ENCODE data around the gene KRT15. TPM values are rescaled to one million over a fixed set of nuclear protein-coding genes. Genes with fewer than 3 reads are reported as not detected.

The KRT15 gene
- total RNA-seq, 2 donors from 2014 or later, result 0.68 TPM; not detected in 1

DNA sequence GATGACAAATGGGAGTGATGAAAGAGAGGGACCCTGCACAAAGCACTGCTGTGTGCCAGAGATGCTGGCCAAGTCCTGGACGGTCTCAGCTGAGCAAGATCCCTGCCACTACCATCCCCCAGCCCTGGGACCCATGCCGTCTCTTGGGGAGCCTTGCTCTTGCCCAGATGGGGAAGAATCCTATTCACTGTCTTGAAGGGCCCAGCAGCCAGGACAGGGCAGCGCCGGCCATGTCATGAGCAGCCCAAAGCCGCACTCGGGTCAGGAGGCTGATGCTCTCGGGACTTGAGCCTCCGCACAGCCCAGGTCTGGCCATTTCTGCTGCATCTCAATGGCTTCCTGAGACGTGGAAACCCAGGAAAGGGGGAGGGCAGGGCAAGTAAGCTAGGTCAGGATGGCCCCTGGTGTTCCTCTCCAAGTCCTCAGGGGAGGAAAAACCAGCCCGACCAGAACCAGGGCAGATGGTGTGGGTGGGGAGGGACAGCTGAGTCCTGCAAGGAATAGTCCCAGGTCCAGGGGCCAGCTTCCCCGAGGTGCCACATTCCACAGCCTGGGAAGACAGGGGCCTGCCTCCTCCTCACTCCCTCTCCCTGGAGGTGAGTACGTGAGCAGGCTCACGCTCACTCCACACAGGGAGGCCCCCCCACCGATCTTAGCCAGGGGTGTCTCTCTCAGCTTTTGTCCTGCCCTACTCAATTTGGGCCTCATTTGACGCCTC, 17.2 kb upstream of the KRT15 start:
- H3K9me3 ChIP-seq, result no peaks in the 10 kb centered on the region
- no peaks in the 10 kb centered on the region for H3K36me3 ChIP-seq
- H3K27me3 ChIP-seq (replicated peaks; ENCODE audit: insufficient read depth), result no peaks in the 10 kb centered on the region
- no peak overlapping the region for H3K4me3 ChIP-seq
- no peak overlapping the region for H3K27ac ChIP-seq
- ATAC-seq (ENCODE audit: insufficient number of reproducible peaks, low FRiP score, low read depth) (no peak), DNase-seq (ENCODE audit: low spot score) (no peak)
- H3K4me1 ChIP-seq (ENCODE audit: control insufficient read depth in 1 of 2, low read depth in 2 of 2), result peaks cover 0 to 3% of the 10 kb centered on the region in 2 donors
- TF ChIP-seq CTCF (IDR thresholded peaks at IDR 0.05), result no peak

DNA sequence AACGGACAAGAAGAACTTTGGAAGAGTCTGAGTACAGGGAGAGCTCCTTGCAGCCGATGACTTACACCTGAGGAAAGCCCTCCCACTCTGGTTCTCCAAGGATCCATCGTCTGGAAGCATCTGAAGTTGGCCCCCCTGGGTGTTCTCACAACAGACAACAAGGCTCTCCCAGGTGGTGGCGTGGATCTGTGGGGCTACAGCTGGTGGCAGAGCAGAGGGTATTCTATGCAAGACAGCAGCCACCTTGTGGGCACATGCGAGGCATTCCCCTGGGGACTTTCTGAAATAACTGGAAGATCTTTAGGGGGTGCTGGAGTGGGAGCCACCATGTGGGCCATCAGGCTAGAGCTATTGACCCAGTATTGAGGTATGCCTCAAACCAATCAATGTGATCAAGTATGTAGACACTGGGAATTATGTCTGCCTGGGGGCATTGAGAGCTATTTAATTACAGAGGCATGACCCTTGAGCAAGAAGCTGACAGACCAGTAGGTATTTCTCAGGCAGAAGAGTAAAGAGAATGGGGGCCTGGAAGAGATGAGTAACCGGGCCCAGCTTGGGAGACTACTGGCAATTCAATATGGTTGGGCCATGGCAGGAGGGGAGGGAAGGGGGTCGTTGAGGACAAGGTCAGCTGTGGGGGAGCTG, 16.3 kb upstream of the KRT15 start:
- TF ChIP-seq CTCF (IDR thresholded peaks at IDR 0.05), result no peak
- H3K4me1 ChIP-seq (ENCODE audit: control insufficient read depth in 1 of 2, low read depth in 2 of 2), result peaks cover 7 to 12% of the 10 kb centered on the region in 2 donors
- H3K36me3 ChIP-seq, result no peaks in the 10 kb centered on the region
- no peaks in the 10 kb centered on the region for H3K9me3 ChIP-seq
- no peak overlapping the region for H3K27ac ChIP-seq
- no peak overlapping the region for H3K4me3 ChIP-seq
- no peaks in the 10 kb centered on the region for H3K27me3 ChIP-seq (replicated peaks; ENCODE audit: insufficient read depth)
- DNase-seq (ENCODE audit: low spot score) (no peak), ATAC-seq (ENCODE audit: insufficient number of reproducible peaks, low FRiP score, low read depth) (no peak)

- H3K9me3 ChIP-seq, result no peaks in the 10 kb centered on the region
- no peak overlapping the region for H3K27ac ChIP-seq
- no peaks in the 10 kb centered on the region for H3K27me3 ChIP-seq (replicated peaks; ENCODE audit: insufficient read depth)
- DNase-seq (ENCODE audit: low spot score) (no peak), ATAC-seq (ENCODE audit: insufficient number of reproducible peaks, low FRiP score, low read depth) (no peak)
- no peak overlapping the region for H3K4me3 ChIP-seq
- H3K4me1 ChIP-seq (ENCODE audit: control insufficient read depth in 1 of 2, low read depth in 2 of 2), result peaks cover 7 to 24% of the 10 kb centered on the region in 2 donors
- no peak for TF ChIP-seq CTCF (IDR thresholded peaks at IDR 0.05)
- no peaks in the 10 kb centered on the region for H3K36me3 ChIP-seq
These were observed 14.9 kb upstream of the KRT15 start for GRCh38 chr17:41533613-41534012.

- Histone ChIP-seq H3K9me3 (no peaks in the 10 kb centered on the region), H3K27me3 (replicated peaks; ENCODE audit: insufficient read depth) (no peaks in the 10 kb centered on the region), H3K27ac (no peak overlapping the region), H3K4me3 (no peak overlapping the region), H3K36me3 (no peaks in the 10 kb centered on the region), H3K4me1 (ENCODE audit: control insufficient read depth in 1 of 2, low read depth in 2 of 2) (peaks cover 8 to 29% of the 10 kb centered on the region in 2 donors)
- no peak for DNase-seq (ENCODE audit: low spot score)
- no peak for TF ChIP-seq CTCF (IDR thresholded peaks at IDR 0.05)
- no peak for ATAC-seq (ENCODE audit: insufficient number of reproducible peaks, low FRiP score, low read depth)
These were observed 14.4 kb upstream of the KRT15 start for GRCh38 chr17:41532947-41533570.

DNA sequence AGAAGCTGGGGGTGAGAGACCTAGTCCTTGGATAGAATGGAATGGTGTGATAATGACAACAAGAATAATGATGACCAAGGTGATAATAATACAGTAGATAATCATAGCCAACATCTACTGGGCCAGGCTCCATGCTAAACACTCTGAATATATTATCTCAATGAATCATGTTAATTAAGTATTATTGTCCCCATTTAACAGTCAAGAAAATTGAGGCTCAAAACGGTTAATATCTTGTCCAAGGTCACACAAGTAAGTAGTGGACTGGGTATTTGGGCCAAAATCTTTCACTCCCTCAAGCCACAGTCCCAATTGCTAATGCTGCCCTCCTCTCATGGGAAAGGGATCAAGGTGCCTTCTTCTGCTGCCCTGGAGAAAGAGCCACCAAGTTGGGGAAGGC, 13.3 kb upstream of the KRT15 start:
- H3K9me3 ChIP-seq, result no peaks in the 10 kb centered on the region
- H3K27me3 ChIP-seq (replicated peaks; ENCODE audit: insufficient read depth), result no peaks in the 10 kb centered on the region
- H3K4me3 ChIP-seq, result no peak overlapping the region
- H3K4me1 ChIP-seq (ENCODE audit: control insufficient read depth in 1 of 2, low read depth in 2 of 2), result peaks cover 14 to 35% of the 10 kb centered on the region in 2 donors
- H3K36me3 ChIP-seq, result no peaks in the 10 kb centered on the region
- DNase-seq (ENCODE audit: low spot score) (no peak), ATAC-seq (ENCODE audit: insufficient number of reproducible peaks, low FRiP score, low read depth) (no peak)
- H3K27ac ChIP-seq, result no peak overlapping the region
- TF ChIP-seq CTCF (IDR thresholded peaks at IDR 0.05), result no peak

Data from thoracic aorta (tissue), 2 donors.